C4-2B (cell line): ENCODE data around the gene TMEM196.
"Not testable (repeated sequence)": the region's sequence is repeated elsewhere in the genome, so short reads cannot be mapped to it uniquely, and the experiment has no call there.

Source experiments
- H3K27ac ChIP-seq: fragments of 450-650 bp; 2 replicates; pipeline ENCODE4 v1.5.1; 2017
- CTCF ChIP-seq: fragments of 450-650 bp; conservative IDR thresholded peaks from 2 replicates; pipeline ENCODE4 v1.5.1; 2017; ENCODE audit warnings: mild to moderate bottlenecking
- ZFX ChIP-seq: fragments of 450-650 bp; IDR thresholded peaks from 2 replicates; pipeline ENCODE4 v1.6.1; 2017

TMEM196 gene

DNA sequence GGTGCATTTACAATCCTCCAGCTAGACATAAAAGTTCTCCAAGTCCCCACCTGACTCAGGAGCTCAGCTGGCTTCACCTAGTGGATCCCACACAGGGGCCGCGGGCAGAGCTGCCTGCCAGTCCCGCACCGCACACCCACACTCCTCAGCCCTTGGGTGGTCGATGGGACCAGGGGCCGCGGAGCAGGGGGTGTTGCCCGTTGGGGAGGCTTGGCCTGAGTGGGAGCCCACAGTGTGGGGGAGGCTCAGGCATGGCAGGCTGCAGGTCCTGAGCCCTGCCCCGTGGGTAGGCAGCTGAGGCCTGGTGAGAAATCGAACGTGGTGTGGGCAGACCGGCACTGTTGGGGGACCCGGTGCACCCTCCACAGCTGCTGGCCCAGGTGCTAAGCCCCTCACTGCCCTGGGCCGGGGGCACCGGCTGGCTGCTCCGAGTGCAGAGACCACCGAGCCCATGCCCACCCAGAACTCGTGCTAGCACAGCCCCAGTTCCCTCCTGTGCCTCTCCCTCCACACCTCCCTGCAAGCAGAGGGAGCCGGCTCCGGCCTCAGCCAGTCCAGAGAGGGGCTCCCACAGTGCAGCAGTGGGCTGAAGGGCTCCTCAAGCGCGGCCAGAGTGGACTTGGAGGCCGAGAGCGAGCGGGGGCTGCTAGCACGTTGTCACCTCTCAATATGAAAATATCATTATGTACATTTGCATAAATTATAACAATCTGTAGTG, 81.1 kb downstream of the TMEM196 start:
- TF ChIP-seq ZFX: no peak
- TF ChIP-seq CTCF: no peak
- no peak overlapping the region for H3K27ac ChIP-seq

DNA sequence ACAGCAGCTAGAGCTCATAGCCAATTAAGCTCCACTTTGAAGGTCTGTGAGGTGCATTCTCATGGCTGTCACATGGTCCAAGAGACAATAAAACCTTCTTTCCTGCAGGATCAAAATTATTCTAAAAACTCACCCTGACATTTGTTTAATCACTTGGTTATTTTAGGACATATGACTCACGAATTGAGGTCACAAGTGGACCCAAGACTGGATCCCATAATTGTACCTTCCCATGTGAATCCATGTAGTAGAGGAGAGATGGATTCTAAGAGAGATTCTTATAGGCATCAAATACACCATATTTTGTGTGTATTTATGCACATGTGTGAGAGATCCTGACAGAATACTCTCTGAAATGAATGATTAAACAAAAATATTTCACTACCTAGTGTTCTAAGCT, 82.7 kb downstream of the TMEM196 start:
- TF ChIP-seq ZFX (no peak), CTCF (no peak)

GRCh38 chr7:19689130-19689529, 84.3 kb downstream of the TMEM196 start:
- H3K27ac ChIP-seq: not testable (repeated sequence)

More for the DNA sequence above, 82.7 kb downstream of the TMEM196 start:
- no peak overlapping the region for H3K27ac ChIP-seq

DNA sequence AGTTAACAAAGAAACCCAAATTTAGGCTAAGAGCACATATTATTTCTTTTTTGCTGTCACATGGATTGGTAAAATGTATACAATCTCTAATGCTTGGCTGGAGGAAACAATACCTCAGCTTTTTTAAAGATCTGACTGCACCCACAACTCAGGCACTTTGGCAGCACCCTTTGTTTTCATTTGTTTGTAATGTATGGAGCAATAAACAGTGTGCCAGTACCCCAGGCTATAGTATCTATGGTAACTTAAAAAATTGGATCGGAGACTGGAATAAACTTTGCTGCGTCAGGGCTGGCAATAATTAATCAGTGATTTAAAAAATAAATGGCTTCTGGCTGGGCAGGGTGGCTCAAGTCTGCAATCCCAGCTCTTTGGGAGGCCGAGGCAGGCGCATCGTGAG, 91.8 kb downstream of the TMEM196 start:
- no peak for TF ChIP-seq CTCF
- TF ChIP-seq ZFX: no peak
- H3K27ac ChIP-seq: peak overlapping the region; percentile 27; the same call in 1 of the 2 replicates

DNA sequence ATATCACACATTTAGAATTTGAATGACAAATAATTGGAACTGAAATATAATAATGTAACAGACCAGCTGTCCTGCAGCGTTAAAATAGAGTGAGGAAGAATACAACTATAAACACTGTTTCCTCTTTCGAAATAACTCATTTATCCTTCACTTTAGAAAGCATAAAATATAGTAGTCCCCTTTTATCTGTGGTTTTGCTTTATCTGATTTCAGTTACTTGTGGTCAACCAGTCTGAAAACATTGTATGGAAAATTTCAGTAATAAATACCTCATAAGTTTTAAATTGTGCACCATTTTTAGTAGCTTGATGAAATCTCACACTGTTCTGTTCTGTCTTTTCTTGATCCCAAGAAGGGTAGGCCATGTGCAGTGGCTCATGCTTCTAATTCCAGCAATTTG, 96.2 kb downstream of the TMEM196 start:
- TF ChIP-seq CTCF (no peak), ZFX (no peak)
- no peak overlapping the region for H3K27ac ChIP-seq

DNA sequence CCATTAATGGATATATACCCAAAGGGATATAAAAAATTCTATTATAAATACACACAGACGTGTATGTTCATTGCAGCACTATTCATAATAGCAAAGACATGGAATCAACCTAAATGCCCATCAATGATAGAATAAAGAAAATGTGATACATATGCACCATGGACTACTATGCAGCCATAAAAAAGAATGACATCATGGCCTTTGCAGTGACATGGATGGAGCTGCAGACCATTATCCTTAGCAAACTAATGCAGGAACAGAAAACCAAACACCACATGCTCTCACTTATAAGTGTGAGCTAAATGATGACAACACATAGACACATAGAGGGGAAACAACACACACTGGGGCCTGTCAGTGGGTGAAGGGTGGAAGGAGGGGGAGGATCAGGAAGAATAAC, 97.6 kb downstream of the TMEM196 start:
- no peak overlapping the region for H3K27ac ChIP-seq

DNA sequence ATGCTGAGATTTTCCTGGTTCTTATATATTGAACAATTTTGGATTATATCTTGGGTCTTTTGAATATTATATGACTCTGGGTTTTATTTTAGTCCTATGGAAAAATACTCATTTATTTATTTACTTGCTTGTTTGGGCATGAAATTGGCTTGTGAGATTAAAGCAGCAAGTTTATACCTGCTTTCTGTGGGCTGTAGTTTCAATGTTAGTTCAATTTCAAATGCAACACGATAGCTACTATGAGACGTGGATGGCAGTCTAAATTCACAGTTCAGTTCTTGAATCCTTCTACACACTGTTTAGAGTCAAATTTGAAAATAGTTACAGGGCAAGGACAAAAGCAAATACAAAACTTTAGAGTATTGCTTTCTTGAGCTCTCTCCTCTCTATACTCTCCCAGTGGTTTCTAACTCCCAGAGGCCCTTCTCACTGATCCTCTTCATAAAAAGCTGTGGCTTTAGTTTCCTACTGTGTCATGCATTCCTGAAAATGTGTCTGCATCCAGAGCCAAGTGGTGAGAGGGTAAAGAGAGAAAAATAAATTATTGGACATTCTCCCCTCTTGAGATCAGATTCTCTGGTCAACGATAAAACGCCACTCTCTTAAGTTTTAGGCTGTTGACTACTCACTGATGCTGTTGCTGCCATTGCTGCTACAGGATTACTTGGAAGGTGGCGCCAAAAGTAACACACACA, 99.0 kb downstream of the TMEM196 start:
- no peak overlapping the region for H3K27ac ChIP-seq
- TF ChIP-seq ZFX (no peak), CTCF (no peak)

More for the DNA sequence above, 97.6 kb downstream of the TMEM196 start:
- TF ChIP-seq CTCF (no peak), ZFX (no peak)
